Prostate gland (tissue), 2 donors: ENCODE data around the gene PGBD2. TPM values are rescaled to one million over a fixed set of nuclear protein-coding genes. Genes with fewer than 3 reads are reported as not detected.

Source experiments
- DNase-seq: peaks from one replicate; pipeline ENCODE4 v3.0.0-alpha.2; 2019; ENCODE audit warnings: low spot score
- H3K27ac ChIP-seq, 2 donors: fragments of 200-600 bp; sonication (generic); 2 replicates each; pipeline ENCODE4 v1.5.1; 2017 to 2019
- H3K27me3 ChIP-seq: fragments of 200-600 bp; sonication (generic); replicated peaks from 2 replicates; pipeline ENCODE4 v1.5.1; 2019; ENCODE audit not compliant: insufficient read depth
- H3K36me3 ChIP-seq, 2 donors: fragments of 200-600 bp; sonication (generic); 1 replicate in 1 of 2; 2 replicates in 1 of 2; pipeline versions ENCODE4 v1.5.1 to v1.8.1; 2017 to 2019
- H3K4me1 ChIP-seq: fragments of 200-600 bp; sonication (generic); replicated peaks from 2 replicates; pipeline ENCODE4 v1.5.1; 2019
- H3K4me3 ChIP-seq, 2 donors: fragments of 200-600 bp; sonication (generic); 2 replicates each; pipeline ENCODE4 v1.5.1; 2017 to 2019
- H3K9me3 ChIP-seq: fragments of 200-600 bp; sonication (generic); 2 replicates; pipeline ENCODE4 v1.5.1; 2017
- POLR2A ChIP-seq: fragments of 450-650 bp; IDR thresholded peaks from one replicate; pipeline ENCODE4 v1.6.1; 2016; ENCODE audit warnings: antibody characterized with exemption, mild to moderate bottlenecking
- POLR2AphosphoS5 ChIP-seq: sonication (generic); formaldehyde crosslinking; IDR thresholded peaks from one replicate; pipeline ENCODE4 v1.6.1; 2017; ENCODE audit warnings: antibody characterized with exemption
- WGBS: methylation state at CpG from one replicate; pipeline ENCODE4 v1.1.5; 2018; 5-methylcytosine and 5-hydroxymethylcytosine counted together
- intact Hi-C: fragments of 100-400 bp; cut with DNase I; formaldehyde crosslinking; loops from one replicate; pipeline ENCODE4 v1.14.2; 2022
- total RNA-seq, 2 donors: library from RNA; depleted of rRNA; stranded (reverse); fragments of >200 nt; gene quantifications; one replicate each; pipeline ENCODE4 v1.1.0, GENCODE V29; 2016
- TF ChIP-seq, protein P1 (sequence below), 4 experiments: fragments of 200-600 bp in 2 of 4; fragments of 450-650 bp in 2 of 4; sonication (generic) in 2 of 4; IDR thresholded peaks; 1 replicate in 3 of 4; 2 replicates in 1 of 4; pipeline ENCODE4 v1.5.1; 2016 to 2019; ENCODE audit warnings: antibody characterized with exemption in 4 of 4, mild to moderate bottlenecking in 2 of 4, moderate library complexity in 2 of 4

PGBD2 gene
- total RNA-seq, 2 donors from 2014 or later, result 8.6 to 12.6 TPM

DNA sequence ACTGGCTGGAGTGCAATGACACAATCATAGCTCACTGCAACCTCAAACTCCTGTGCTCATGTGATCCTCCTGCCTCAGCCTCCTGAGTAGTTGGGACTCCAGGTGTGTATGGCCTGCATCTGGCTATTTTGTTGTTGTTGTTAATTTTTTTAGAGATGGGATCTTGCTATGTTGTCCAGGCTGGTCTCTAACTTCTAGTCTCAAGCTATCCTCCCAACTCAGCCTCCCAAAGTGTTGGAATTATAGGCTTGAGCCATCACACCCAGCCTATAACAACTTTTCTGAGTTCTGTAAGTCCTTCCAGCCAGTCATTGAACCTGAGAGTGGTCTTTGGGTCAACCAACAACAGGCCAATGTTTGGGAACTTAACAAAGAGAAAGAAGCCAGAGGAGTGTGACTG lies 11.2 kb upstream of the PGBD2 start:
- H3K9me3 ChIP-seq, result no peaks in the 10 kb centered on the region
- no peaks in the 10 kb centered on the region for H3K36me3 ChIP-seq
- no peak for DNase-seq
- H3K27me3 ChIP-seq, result no peaks in the 10 kb centered on the region
- H3K4me3 ChIP-seq, result no peak overlapping the region
- no peak overlapping the region for H3K27ac ChIP-seq
- intact Hi-C loops, result no loop called here
- TF ChIP-seq, protein P1, sequence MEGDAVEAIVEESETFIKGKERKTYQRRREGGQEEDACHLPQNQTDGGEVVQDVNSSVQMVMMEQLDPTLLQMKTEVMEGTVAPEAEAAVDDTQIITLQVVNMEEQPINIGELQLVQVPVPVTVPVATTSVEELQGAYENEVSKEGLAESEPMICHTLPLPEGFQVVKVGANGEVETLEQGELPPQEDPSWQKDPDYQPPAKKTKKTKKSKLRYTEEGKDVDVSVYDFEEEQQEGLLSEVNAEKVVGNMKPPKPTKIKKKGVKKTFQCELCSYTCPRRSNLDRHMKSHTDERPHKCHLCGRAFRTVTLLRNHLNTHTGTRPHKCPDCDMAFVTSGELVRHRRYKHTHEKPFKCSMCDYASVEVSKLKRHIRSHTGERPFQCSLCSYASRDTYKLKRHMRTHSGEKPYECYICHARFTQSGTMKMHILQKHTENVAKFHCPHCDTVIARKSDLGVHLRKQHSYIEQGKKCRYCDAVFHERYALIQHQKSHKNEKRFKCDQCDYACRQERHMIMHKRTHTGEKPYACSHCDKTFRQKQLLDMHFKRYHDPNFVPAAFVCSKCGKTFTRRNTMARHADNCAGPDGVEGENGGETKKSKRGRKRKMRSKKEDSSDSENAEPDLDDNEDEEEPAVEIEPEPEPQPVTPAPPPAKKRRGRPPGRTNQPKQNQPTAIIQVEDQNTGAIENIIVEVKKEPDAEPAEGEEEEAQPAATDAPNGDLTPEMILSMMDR (IDR thresholded peaks at IDR 0.05), result no peak
- TF ChIP-seq POLR2AphosphoS5, result no peak
- no peak for TF ChIP-seq POLR2A
- no peaks in the 10 kb centered on the region for H3K4me1 ChIP-seq

DNA sequence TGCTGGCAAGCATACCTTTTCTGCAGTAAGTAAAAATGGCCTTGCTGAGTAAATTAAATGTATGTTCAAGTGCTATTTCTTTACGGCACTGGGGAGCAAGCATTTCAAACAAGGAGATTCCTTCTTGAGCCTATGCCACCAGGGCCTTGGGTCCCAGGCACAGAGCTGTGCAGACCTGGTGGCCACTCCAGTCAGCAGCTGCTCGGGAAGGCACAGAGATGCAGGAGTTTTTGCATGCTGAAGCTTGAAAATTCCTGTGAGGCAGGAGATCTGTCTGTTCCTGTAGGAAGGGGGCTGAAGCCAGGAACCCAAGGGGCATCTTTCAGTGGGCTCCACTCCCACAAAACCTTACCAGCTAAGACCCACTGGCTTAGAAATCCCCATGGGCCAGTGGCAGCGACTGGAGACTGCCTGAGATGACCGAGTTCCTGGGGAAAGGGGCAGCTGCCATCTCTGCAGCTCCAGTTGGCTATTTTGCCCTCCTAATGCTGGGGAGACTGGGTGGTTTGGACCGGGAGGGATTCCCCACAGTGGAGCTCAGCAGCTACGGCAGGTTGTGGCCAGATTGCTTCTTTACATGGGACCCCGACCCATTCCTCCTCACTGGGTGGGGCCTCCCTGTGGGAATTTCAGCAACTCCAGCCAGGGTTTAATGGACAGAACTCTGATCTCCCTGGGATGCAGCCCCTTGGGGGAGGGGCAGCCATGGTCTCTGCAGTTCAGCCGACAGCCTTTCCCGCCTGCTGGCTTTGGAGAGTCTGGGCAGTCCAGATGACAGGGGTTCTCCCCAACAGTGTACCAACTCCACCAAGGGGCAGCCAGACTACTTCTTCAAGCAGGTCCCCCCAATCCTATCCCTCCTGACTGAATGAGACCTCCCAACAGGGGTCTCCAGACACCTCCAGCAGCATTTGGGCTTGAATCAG lies 8.4 kb upstream of the PGBD2 start:
- Histone ChIP-seq H3K4me1 (no peaks in the 10 kb centered on the region), H3K36me3 (no peaks in the 10 kb centered on the region), H3K27ac (no peak overlapping the region), H3K9me3 (no peaks in the 10 kb centered on the region), H3K4me3 (no peak overlapping the region), H3K27me3 (no peaks in the 10 kb centered on the region)
- intact Hi-C loops, result no loop called here
- WGBS, result 76% methylated on average over 9 of the region's 9 CpGs
- TF ChIP-seq, protein P1 (IDR thresholded peaks at IDR 0.05), result no peak
- TF ChIP-seq POLR2AphosphoS5, result no peak
- TF ChIP-seq POLR2A, result no peak
- no peak for DNase-seq

DNA sequence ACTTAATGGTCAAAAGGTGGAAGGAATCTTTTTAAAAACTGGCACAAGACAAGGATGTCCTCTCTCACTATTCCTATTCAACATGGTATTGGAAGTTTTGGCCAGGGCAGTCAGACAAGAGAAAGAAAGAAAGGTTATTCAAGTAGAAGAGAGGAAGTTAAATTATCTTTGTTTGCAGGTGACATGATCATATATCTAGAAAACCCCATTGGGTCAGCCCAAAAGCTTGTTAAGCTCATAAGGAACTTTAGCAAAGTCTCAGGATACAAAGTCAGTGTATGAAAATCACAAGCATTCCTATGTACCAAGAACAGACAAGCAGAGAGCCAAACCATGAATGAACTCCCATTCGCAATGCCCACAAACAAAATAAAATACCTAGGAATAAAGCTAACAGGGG lies 5.4 kb upstream of the PGBD2 start:
- no peaks in the 10 kb centered on the region for H3K36me3 ChIP-seq

GRCh38 chr1:248901578-248901977 lies 4.5 kb upstream of the PGBD2 start:
- Histone ChIP-seq H3K9me3 (no peaks in the 10 kb centered on the region), H3K36me3 (no peaks in the 10 kb centered on the region), H3K4me3 (no peak overlapping the region), H3K27me3 (no peaks in the 10 kb centered on the region), H3K27ac (no peak overlapping the region), H3K4me1 (no peaks in the 10 kb centered on the region)
- intact Hi-C loops, result no loop called here
- whole genome bisulfite sequencing, result 86% methylated on average over 2 of the region's 2 CpGs
- no peak for DNase-seq
- TF ChIP-seq, protein P1 (IDR thresholded peaks at IDR 0.05), result no peak
- TF ChIP-seq POLR2A (no peak), POLR2AphosphoS5 (no peak)

More for the DNA sequence above, 5.4 kb upstream of the PGBD2 start:
- H3K27me3 ChIP-seq, result no peaks in the 10 kb centered on the region
- WGBS, result 95% methylated on average over 1 of the region's 1 CpG
- no peak overlapping the region for H3K4me3 ChIP-seq
- TF ChIP-seq, protein P1 (IDR thresholded peaks at IDR 0.05), result no peak
- TF ChIP-seq POLR2AphosphoS5 (no peak), POLR2A (no peak)
- H3K9me3 ChIP-seq, result no peaks in the 10 kb centered on the region
- no peaks in the 10 kb centered on the region for H3K4me1 ChIP-seq
- DNase-seq, result no peak
- intact Hi-C loops, result no loop called here
- H3K27ac ChIP-seq, result no peak overlapping the region
